DMS79 treated with DMSO at 0.1 percent for 48 hours (cell line): Measurements from ENCODE around the gene GDF2.

Experiments used
- DNase-seq: peaks from one replicate; lab custom pipeline; 2025; lab: John Stamatoyannopoulos, UW

GDF2 gene

GRCh38 chr10:47322300-47323061, at the start of gene GDF2:
TSS of gene GDF2 (plus strand) at chr10:47322454. CDS start at chr10:47322669, 215 bp downstream.
- DNase-seq: no peak

GRCh38 chr10:47276071-47276470, 46.2 kb upstream of the GDF2 start:
- DNase-seq: no peak

GRCh38 chr10:47276576-47277351, 45.5 kb upstream of the GDF2 start:
- no peak for DNase-seq

- DNase-seq: no peak
These were observed 44.7 kb upstream of the GDF2 start for GRCh38 chr10:47277352-47278151.

GRCh38 chr10:47278152-47278473, 44.1 kb upstream of the GDF2 start:
- no peak for DNase-seq

GRCh38 chr10:47278720-47279119, 43.5 kb upstream of the GDF2 start:
- DNase-seq: no peak

GRCh38 chr10:47279276-47279675, 43.0 kb upstream of the GDF2 start:
- DNase-seq: no peak

- DNase-seq: no peak
These were observed 40.1 kb upstream of the GDF2 start for GRCh38 chr10:47282005-47282656.

- no peak for DNase-seq
These were observed 39.6 kb upstream of the GDF2 start for GRCh38 chr10:47282657-47283018.

GRCh38 chr10:47283101-47283630, 39.1 kb upstream of the GDF2 start:
- no peak for DNase-seq

- DNase-seq: no peak
These were observed 38.4 kb upstream of the GDF2 start for GRCh38 chr10:47283848-47284247.

GRCh38 chr10:47285381-47286115, 36.7 kb upstream of the GDF2 start:
- no peak for DNase-seq

- no peak for DNase-seq
These were observed 36.1 kb upstream of the GDF2 start for GRCh38 chr10:47286116-47286505.

GRCh38 chr10:47286591-47287315, 35.5 kb upstream of the GDF2 start:
- DNase-seq: peak; percentile 22

- peak; percentile 43 for DNase-seq
These were observed 34.9 kb upstream of the GDF2 start for GRCh38 chr10:47287365-47287802.

GRCh38 chr10:47287805-47288204, 34.4 kb upstream of the GDF2 start:
- no peak for DNase-seq

- no peak for DNase-seq
These were observed 34.0 kb upstream of the GDF2 start for GRCh38 chr10:47288236-47288635.

- no peak for DNase-seq
These were observed 33.2 kb upstream of the GDF2 start for GRCh38 chr10:47288916-47289495.

GRCh38 chr10:47289921-47290320, 32.3 kb upstream of the GDF2 start:
- no peak for DNase-seq

GRCh38 chr10:47290338-47290737, 31.9 kb upstream of the GDF2 start:
- no peak for DNase-seq
